Psoas muscle (tissue), 8 donors: ENCODE data around the gene APCDD1. TPM values are rescaled to one million over a fixed set of nuclear protein-coding genes. Genes with fewer than 3 reads are reported as not detected.
"Not testable (repeated sequence)": the region's sequence is repeated elsewhere in the genome, so short reads cannot be mapped to it uniquely, and the experiment has no call there.

Experiments
- ATAC-seq, 4 donors: fragments of 200-7000 bp; cut with Tn5 transposase; one replicate each; pipeline ENCODE4 v1.9.1; 2020; ENCODE audit warnings: moderate library complexity in 3 of 4, mild to moderate bottlenecking in 2 of 4
- DNase-seq, 2 donors: peaks; one replicate each; pipeline ENCODE4 v3.0.0-alpha.2; 2020
- H3K27ac ChIP-seq: fragments of 200-600 bp; one replicate; pipeline ENCODE4 v1.8.0; 2022
- H3K27me3 ChIP-seq, 3 donors: fragments of 200-600 bp in 1 of 3; one replicate each; pipeline versions ENCODE4 v1.6.1 to v1.8.0; 2013 to 2022; ENCODE audit warnings: low read length in 2 of 3, mild to moderate bottlenecking in 2 of 3, moderate library complexity in 1 of 3; ENCODE audit not compliant: insufficient read depth in 3 of 3
- H3K36me3 ChIP-seq, 2 donors: fragments of 200-600 bp in 1 of 2; one replicate each; pipeline versions ENCODE4 v1.6.1 to v1.8.0; 2013 to 2022; ENCODE audit warnings: low read depth in 1 of 2, mild to moderate bottlenecking in 1 of 2, moderate library complexity in 1 of 2; ENCODE audit not compliant: insufficient read depth in 1 of 2
- H3K4me1 ChIP-seq: fragments of 200-600 bp; one replicate; pipeline ENCODE4 v1.8.0; 2022
- H3K4me3 ChIP-seq: fragments of 200-600 bp; one replicate; pipeline ENCODE4 v1.8.0; 2022; ENCODE audit warnings: mild to moderate bottlenecking
- H3K9me3 ChIP-seq: fragments of 200-600 bp; one replicate; pipeline ENCODE4 v1.8.0; 2022
- CTCF ChIP-seq: fragments of 200-600 bp; IDR thresholded peaks from one replicate; pipeline ENCODE4 v1.8.0; 2022; ENCODE audit warnings: antibody characterized with exemption
- WGBS, 3 donors: extraction: QIAGEN DNeasy Blood & Tissue Kit; methylation state at CpG; one replicate each; pipeline versions ENCODE4 v1.1.6 to v1.1.7; 2013; 5-methylcytosine and 5-hydroxymethylcytosine counted together
- intact Hi-C, 2 donors: fragments of 100-400 bp; cut with DNase I; formaldehyde crosslinking; loops; one replicate each; pipeline versions ENCODE4 v1.11.0 to v1.14.2; 2022
- polyA plus RNA-seq, 3 donors: library from polyadenylated mRNA; stranded (reverse); fragments of 200-250 nt; gene quantifications; one replicate each; pipeline ENCODE4 v1.2.3, GENCODE V29; 2013
- total RNA-seq, 4 donors: library from RNA; stranded (reverse); fragmentation: NEBNext Ultra II Directional in 2 of 4; extraction: Animal tissue kit (Norgen Biotek cat#: 25700) in 2 of 4; gene quantifications; one replicate each; pipeline versions ENCODE4 v1.2.1 to v1.2.4, GENCODE V29; 2021 to 2023
- donor health status: healthy with polysubstance abuse.
- donor health status: DM: no; HTN: no; CAD: no; lungs with moderate emphysema.
- donor health status: Bipolar disorder and iron deficiency.
- donor health status: healthy.
- donor health status: DM: yes; HTN: yes; CAD: no.
- donor health status: DM: no; HTN: no; CAD: no.
- donor health status: DM: no; HTN: no; CAD: no.
- donor health status: DM: yes; HTN: yes; CAD: no.

The APCDD1 gene
- total and polyA plus RNA-seq, 7 donors, result 1.4 to 47.0 (median 6.3) TPM

GRCh38 chr18:10499230-10499629 lies 44.8 kb downstream of the APCDD1 start:
- Histone ChIP-seq H3K9me3 (peaks cover under 1% of the 10 kb centered on the region), H3K27ac (no peak overlapping the region), H3K36me3 (no peaks in the 10 kb centered on the region), H3K27me3 (no peaks in the 10 kb centered on the region), H3K4me3 (no peak overlapping the region), H3K4me1 (no peaks in the 10 kb centered on the region)
- TF ChIP-seq CTCF, result no peak
- intact Hi-C loops, result no loop called here
- ATAC-seq (no peak), DNase-seq (no peak)
- 82 to 90% (median 86%) methylated on average over 6 of the region's 6 CpGs for WGBS, 3 donors

GRCh38 chr18:10500038-10500437 lies 45.6 kb downstream of the APCDD1 start:
- WGBS, 3 donors, result 45 to 80% (median 68%) methylated on average over 2 of the region's 2 CpGs
- Histone ChIP-seq H3K27ac (no peak overlapping the region), H3K4me1 (no peaks in the 10 kb centered on the region), H3K36me3 (no peaks in the 10 kb centered on the region), H3K4me3 (no peak overlapping the region), H3K9me3 (peaks cover 8% of the 10 kb centered on the region), H3K27me3 (peaks cover 0 to 5% (median 0%) of the 10 kb centered on the region in 3 donors)
- ATAC-seq (no peak), DNase-seq (no peak)
- intact Hi-C loops, result no loop called here
- TF ChIP-seq CTCF, result no peak

GRCh38 chr18:10504723-10505122 lies 50.3 kb downstream of the APCDD1 start:
- WGBS, 3 donors, result 85 to 98% (median 93%) methylated on average over 1 of the region's 1 CpG
- TF ChIP-seq CTCF, result no peak
- Histone ChIP-seq H3K9me3 (peaks cover 26% of the 10 kb centered on the region), H3K27me3 (peaks cover 0 to 5% (median 0%) of the 10 kb centered on the region in 3 donors), H3K36me3 (no peaks in the 10 kb centered on the region), H3K4me3 (no peak overlapping the region), H3K27ac (no peak overlapping the region), H3K4me1 (no peaks in the 10 kb centered on the region)
- ATAC-seq (no peak), DNase-seq (no peak)
- intact Hi-C loops, result no loop called here

- ATAC-seq, intact Hi-C loops: not testable (repeated sequence)
- 87 to 93% (median 91%) methylated on average over 16 to 18 of the region's 19 CpGs for WGBS, 3 donors
Observed at GRCh38 chr18:10505892-10506291, 51.5 kb downstream of the APCDD1 start.

GRCh38 chr18:10508591-10508990 lies 54.2 kb downstream of the APCDD1 start:
- Histone ChIP-seq H3K4me1 (no peaks in the 10 kb centered on the region), H3K9me3 (peaks cover 26% of the 10 kb centered on the region), H3K27me3 (peaks cover 0 to 14% (median 0%) of the 10 kb centered on the region in 3 donors), H3K4me3 (no peak overlapping the region), H3K36me3 (no peaks in the 10 kb centered on the region), H3K27ac (no peak overlapping the region)
- intact Hi-C loops, result no loop called here
- no peak for TF ChIP-seq CTCF
- no peak for ATAC-seq
- DNase-seq, result no peak

More at GRCh38 chr18:10505892-10506291, 51.5 kb downstream of the APCDD1 start:
- H3K9me3 ChIP-seq, result peaks cover 26% of the 10 kb centered on the region
- not testable (repeated sequence) for DNase-seq, H3K4me3 ChIP-seq, H3K27ac ChIP-seq, H3K36me3 ChIP-seq, H3K4me1 ChIP-seq, H3K27me3 ChIP-seq
